ENCODE data around the gene CREB3L2. TPM values are rescaled to one million over a fixed set of nuclear protein-coding genes. Genes with fewer than 3 reads are reported as not detected.

Gene CREB3L2
- total RNA-seq, 1 experiment from 2014 or later: 60.6 TPM

GRCh38 chr7:137951700-137952425 lies 50.0 kb downstream of the CREB3L2 start (continued):
- TF ChIP-seq GTF2I (CRISPR knock-in tag; conservative IDR thresholded peaks at IDR 0.05): no peak
- TF ChIP-seq ATF1 (CRISPR knock-in tag; IDR thresholded peaks at IDR 0.05): no peak
- TF ChIP-seq ZNF416 (CRISPR knock-in tag; IDR thresholded peaks at IDR 0.05): no peak
- no peak for TF ChIP-seq CTCF (IDR thresholded peaks at IDR 0.05)
- no peak for TF ChIP-seq ARID4B (CRISPR knock-in tag; IDR thresholded peaks at IDR 0.05; ENCODE audit: borderline replicate concordance)

GRCh38 chr7:137950967-137951366 lies 50.9 kb downstream of the CREB3L2 start:
- ChIA-PET CTCF (no interaction called here), POLR2A (no interaction called here)
- DNase-seq (ENCODE audit: low spot score) (no peak), ATAC-seq (no peak)
- no peaks in the 10 kb centered on the region for H3K9me3 Mint-ChIP-seq
- H3K4me3 Mint-ChIP-seq: no peak overlapping the region
- no peak overlapping the region; the same call in 1 of the 2 replicates for H3K27ac Mint-ChIP-seq
- H3K4me1 Mint-ChIP-seq: peaks cover 66% of the 10 kb centered on the region
- H3K27me3 Mint-ChIP-seq (ENCODE audit: low read depth): no peaks in the 10 kb centered on the region
- no peak for TF ChIP-seq FOXJ3 (CRISPR knock-in tag; IDR thresholded peaks at IDR 0.05; ENCODE audit: borderline replicate concordance)
- no peak for TF ChIP-seq STAT6 (CRISPR knock-in tag; conservative IDR thresholded peaks at IDR 0.05; ENCODE audit: low read depth)
- no peak for TF ChIP-seq CDX4 (CRISPR knock-in tag; IDR thresholded peaks at IDR 0.05; ENCODE audit: borderline replicate concordance)
- TF ChIP-seq GRHL2 (CRISPR knock-in tag; IDR thresholded peaks at IDR 0.05; ENCODE audit: insufficient replicate concordance, severe bottlenecking): no peak
- TF ChIP-seq ZMAT4 (CRISPR knock-in tag; IDR thresholded peaks at IDR 0.05): no peak
- no peak for TF ChIP-seq MYBL2 (CRISPR knock-in tag; IDR thresholded peaks at IDR 0.05)
- TF ChIP-seq JUN (CRISPR knock-in tag; IDR thresholded peaks at IDR 0.05): no peak
- TF ChIP-seq ESRRA (CRISPR knock-in tag; IDR thresholded peaks at IDR 0.05; ENCODE audit: borderline replicate concordance): no peak
- TF ChIP-seq ERG (CRISPR knock-in tag; IDR thresholded peaks at IDR 0.05): no peak
- H3K36me3 Mint-ChIP-seq: no peaks in the 10 kb centered on the region
